K562 (cell line): Measurements from ENCODE around the gene ODC1. TPM values are rescaled to one million over a fixed set of nuclear protein-coding genes. Genes with fewer than 3 reads are reported as not detected.

Source experiments
- ADNP ChIP-seq: fragments of 200-800 bp; sonication (Bioruptor generic); IDR thresholded peaks from 2 replicates; pipeline ENCODE4 v1.6.1; 2016; ENCODE audit warnings: missing genetic modification characterization, missing compliant biosample characterization
- EHMT2 ChIP-seq: fragments of 450-650 bp; IDR thresholded peaks from 2 replicates; pipeline ENCODE4 v1.6.1; 2018; ENCODE audit warnings: antibody characterized with exemption
- ELF4 ChIP-seq: fragments of 450-650 bp; formaldehyde crosslinking; IDR thresholded peaks from 2 replicates; pipeline ENCODE4 v1.4.0; 2022; ENCODE audit warnings: missing genetic modification characterization
- FOSL1 ChIP-seq: fragments of 200-800 bp; sonication (Bioruptor generic); conservative IDR thresholded peaks from 2 replicates; pipeline ENCODE4 v1.6.1; 2016; ENCODE audit warnings: missing genetic modification characterization, missing compliant biosample characterization
- HDAC1 ChIP-seq, 2 experiments: fragments of 450-650 bp; IDR thresholded peaks; 2 replicates each; pipeline ENCODE4 v1.6.1; 2016 to 2017; ENCODE audit warnings: inconsistent platforms in 1 of 2, mild to moderate bottlenecking in 1 of 2, moderate library complexity in 1 of 2
- HDGF ChIP-seq: fragments of 450-650 bp; IDR thresholded peaks from 2 replicates; pipeline ENCODE4 v1.6.1; 2016
- HLTF ChIP-seq: fragments of 450-650 bp; IDR thresholded peaks from 2 replicates; pipeline ENCODE4 v1.6.1; 2016
- PHF20 ChIP-seq: fragments of 450-650 bp; IDR thresholded peaks from 2 replicates; pipeline ENCODE4 v1.6.1; 2018; ENCODE audit not compliant: partially characterized antibody
- polyA plus RNA-seq, 8 experiments: library from polyadenylated mRNA; depleted of rRNA in 4 of 8; stranded (reverse) in 5 of 8; unstranded in 3 of 8; fragments of >200 nt; fragmentation: Nextera tagmentation in 2 of 8; fragmentation: Illumina TruSeq in 1 of 8; extraction: Ambion mirVana in 2 of 8; extraction: Trizol in 1 of 8; gene quantifications; 2 replicates each; pipeline versions ENCODE4 v1.2.1 to v1.2.3, GENCODE V29; 2011 to 2014; ENCODE audit warnings: inconsistent platforms in 1 of 8, missing spikeins in 1 of 8
- total RNA-seq, 7 experiments: library from RNA; depleted of rRNA in 6 of 7; stranded (reverse); fragments of >200 nt in 6 of 7; fragmentation: Illumina TruSeq in 2 of 7; extraction: Trizol in 2 of 7; gene quantifications; 2 replicates each; pipeline versions ENCODE4 v1.2.1 to v1.2.3, GENCODE V29; 2011 to 2021; ENCODE audit warnings: low replicate concordance in 1 of 7
- TF ChIP-seq, protein P1 (sequence below): IDR thresholded peaks from 3 replicates; pipeline ENCODE4 v1.6.1; 2011; ENCODE audit warnings: borderline replicate concordance, mild to moderate bottlenecking, moderate library complexity; ENCODE audit not compliant: insufficient read length; ENCODE audit errors: extremely low read depth
- TF ChIP-seq, protein P2 (sequence below): sonication (generic); formaldehyde crosslinking; IDR thresholded peaks from 2 replicates; pipeline ENCODE4 v1.9.0; 2022; ENCODE audit warnings: mild to moderate bottlenecking, missing genetic modification reagents
- TF ChIP-seq, protein P3 (sequence below), 2 experiments: fragments of 450-650 bp; IDR thresholded peaks; 2 replicates each; pipeline ENCODE4 v1.6.1; 2016
- TF ChIP-seq, protein P4 (sequence below): fragments of 450-650 bp; formaldehyde crosslinking; IDR thresholded peaks from 2 replicates; pipeline ENCODE4 v1.4.0; 2022; ENCODE audit warnings: missing genetic modification characterization

The ODC1 gene
- total and polyA plus RNA-seq, 9 of the 15 experiments (the other 6 are each of a cell fraction or from before 2014, with no cell fraction given), result 142 to 563 (median 457) TPM

DNA sequence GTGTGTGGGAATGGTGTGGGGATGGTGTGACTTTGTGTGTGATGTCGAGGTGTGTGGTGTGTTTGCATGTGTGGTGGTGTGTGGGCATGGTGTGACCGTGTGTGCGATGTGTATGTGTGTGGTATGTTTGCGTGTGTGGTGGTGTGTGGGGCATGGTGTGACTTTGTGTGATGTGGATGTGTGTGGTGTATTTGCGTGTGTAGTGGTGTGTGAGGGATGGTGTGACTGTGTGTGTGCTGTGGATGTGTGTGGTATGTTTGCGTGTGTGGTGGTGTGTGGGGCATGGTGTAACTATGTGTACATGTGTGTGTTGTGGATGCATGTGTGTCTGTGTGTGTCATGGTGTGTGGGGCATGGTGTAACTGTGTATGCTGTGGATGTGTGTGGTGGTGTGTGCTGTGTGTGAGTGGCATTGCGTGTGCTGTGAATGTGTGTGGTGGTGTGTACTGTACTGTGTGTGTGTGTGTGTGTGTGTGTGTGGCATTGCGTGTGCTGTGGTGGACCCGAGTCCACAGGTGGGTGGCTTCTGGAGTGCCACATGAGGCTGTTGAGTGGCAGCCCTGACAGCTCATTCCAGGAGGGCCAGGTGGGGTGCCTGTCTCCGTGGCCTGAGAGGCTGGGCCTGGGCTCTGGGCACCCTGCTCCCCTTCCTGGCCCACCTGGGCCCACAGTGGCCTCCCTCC, 14.7 kb downstream of the ODC1 start (continued):
- TF ChIP-seq, protein P1, sequence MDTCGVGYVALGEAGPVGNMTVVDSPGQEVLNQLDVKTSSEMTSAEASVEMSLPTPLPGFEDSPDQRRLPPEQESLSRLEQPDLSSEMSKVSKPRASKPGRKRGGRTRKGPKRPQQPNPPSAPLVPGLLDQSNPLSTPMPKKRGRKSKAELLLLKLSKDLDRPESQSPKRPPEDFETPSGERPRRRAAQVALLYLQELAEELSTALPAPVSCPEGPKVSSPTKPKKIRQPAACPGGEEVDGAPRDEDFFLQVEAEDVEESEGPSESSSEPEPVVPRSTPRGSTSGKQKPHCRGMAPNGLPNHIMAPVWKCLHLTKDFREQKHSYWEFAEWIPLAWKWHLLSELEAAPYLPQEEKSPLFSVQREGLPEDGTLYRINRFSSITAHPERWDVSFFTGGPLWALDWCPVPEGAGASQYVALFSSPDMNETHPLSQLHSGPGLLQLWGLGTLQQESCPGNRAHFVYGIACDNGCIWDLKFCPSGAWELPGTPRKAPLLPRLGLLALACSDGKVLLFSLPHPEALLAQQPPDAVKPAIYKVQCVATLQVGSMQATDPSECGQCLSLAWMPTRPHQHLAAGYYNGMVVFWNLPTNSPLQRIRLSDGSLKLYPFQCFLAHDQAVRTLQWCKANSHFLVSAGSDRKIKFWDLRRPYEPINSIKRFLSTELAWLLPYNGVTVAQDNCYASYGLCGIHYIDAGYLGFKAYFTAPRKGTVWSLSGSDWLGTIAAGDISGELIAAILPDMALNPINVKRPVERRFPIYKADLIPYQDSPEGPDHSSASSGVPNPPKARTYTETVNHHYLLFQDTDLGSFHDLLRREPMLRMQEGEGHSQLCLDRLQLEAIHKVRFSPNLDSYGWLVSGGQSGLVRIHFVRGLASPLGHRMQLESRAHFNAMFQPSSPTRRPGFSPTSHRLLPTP, result no peak
- TF ChIP-seq ADNP (tag) (0 out of 2 replicates have a peak, but pooled peaks have one; percentile 26), EHMT2 (peak; percentile 20; the same call in 1 of the 2 replicates), HDAC1 (IDR thresholded peaks at IDR 0.05) (peak in 1 of 2 experiments; percentile 48; a peak in 2 of 4 replicates), ELF4 (no peak), HLTF (peak; percentile 64; the same call in 1 of the 2 replicates), PHF20 (peak; percentile 69), HDGF (0 out of 2 replicates have a peak, but pooled peaks have one; percentile 50), FOSL1 (tag) (no peak)
- TF ChIP-seq, protein P2, sequence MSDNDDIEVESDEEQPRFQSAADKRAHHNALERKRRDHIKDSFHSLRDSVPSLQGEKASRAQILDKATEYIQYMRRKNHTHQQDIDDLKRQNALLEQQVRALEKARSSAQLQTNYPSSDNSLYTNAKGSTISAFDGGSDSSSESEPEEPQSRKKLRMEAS (CRISPR knock-in tag), result peak; percentile 13; the same call in 1 of the 2 replicates
- TF ChIP-seq, protein P3, sequence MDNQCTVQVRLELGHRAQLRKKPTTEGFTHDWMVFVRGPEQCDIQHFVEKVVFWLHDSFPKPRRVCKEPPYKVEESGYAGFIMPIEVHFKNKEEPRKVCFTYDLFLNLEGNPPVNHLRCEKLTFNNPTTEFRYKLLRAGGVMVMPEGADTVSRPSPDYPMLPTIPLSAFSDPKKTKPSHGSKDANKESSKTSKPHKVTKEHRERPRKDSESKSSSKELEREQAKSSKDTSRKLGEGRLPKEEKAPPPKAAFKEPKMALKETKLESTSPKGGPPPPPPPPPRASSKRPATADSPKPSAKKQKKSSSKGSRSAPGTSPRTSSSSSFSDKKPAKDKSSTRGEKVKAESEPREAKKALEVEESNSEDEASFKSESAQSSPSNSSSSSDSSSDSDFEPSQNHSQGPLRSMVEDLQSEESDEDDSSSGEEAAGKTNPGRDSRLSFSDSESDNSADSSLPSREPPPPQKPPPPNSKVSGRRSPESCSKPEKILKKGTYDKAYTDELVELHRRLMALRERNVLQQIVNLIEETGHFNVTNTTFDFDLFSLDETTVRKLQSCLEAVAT (IDR thresholded peaks at IDR 0.05), result peak; percentile 38 to 53; a peak in 1 of 4 replicates
- TF ChIP-seq, protein P4, sequence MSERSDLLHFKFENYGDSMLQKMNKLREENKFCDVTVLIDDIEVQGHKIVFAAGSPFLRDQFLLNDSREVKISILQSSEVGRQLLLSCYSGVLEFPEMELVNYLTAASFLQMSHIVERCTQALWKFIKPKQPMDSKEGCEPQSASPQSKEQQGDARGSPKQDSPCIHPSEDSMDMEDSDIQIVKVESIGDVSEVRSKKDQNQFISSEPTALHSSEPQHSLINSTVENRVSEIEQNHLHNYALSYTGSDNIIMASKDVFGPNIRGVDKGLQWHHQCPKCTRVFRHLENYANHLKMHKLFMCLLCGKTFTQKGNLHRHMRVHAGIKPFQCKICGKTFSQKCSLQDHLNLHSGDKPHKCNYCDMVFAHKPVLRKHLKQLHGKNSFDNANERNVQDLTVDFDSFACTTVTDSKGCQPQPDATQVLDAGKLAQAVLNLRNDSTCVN (CRISPR knock-in tag), result 0 out of 2 replicates have a peak, but pooled peaks have one; percentile 15
- TF ChIP-seq, all 486 proteins: peak for 16
